Endothelial cell of umbilical vein (primary cell): ENCODE data around the gene CAND2. TPM values are rescaled to one million over a fixed set of nuclear protein-coding genes. Genes with fewer than 3 reads are reported as not detected.
"Not testable (repeated sequence)": the region's sequence is repeated elsewhere in the genome, so short reads cannot be mapped to it uniquely, and the experiment has no call there.

Experiments
- BruUV-seq: library from RNA; stranded (reverse); fragments of 400-500 nt; replicated peaks from 2 replicates; lab custom pipeline; 2021; lab: Mats Ljungman, UMichigan
- CTCF ChIA-PET: fragments of 300-600, 350-600 bp; sonication (Branson Sonifier 250); formaldehyde crosslinking; loops from one replicate; lab custom pipeline; 2021; ENCODE audit warnings: antibody characterized with exemption, inconsistent platforms; lab: Charles Lee
- POLR2A ChIA-PET: fragments of 300-600, 350-600 bp; sonication (Branson Sonifier 250); formaldehyde crosslinking; loops from one replicate; lab custom pipeline; 2021; ENCODE audit warnings: antibody characterized with exemption, inconsistent platforms; lab: Charles Lee
- DNase-seq: peaks from one replicate; pipeline ENCODE4 v3.0.0-alpha.2; 2011; ENCODE audit warnings: low read depth, low spot score
- FAIRE-seq: peaks from 2 replicates; lab custom pipeline; 2011; peaks lifted over from hg19 to GRCh38; lab: Jason Lieb, UNC
- H2AFZ ChIP-seq: 2 replicates; pipeline ENCODE4 v1.6.0; 2012; ENCODE audit warnings: low read depth, low read length, control low read depth, inconsistent platforms
- H3K27ac ChIP-seq: 2 replicates; pipeline ENCODE4 v1.5.1; 2011; ENCODE audit warnings: low read depth, mild to moderate bottlenecking, control low read depth, low read length, moderate library complexity; ENCODE audit not compliant: insufficient read depth
- H3K27me3 ChIP-seq, 2 experiments: 2 replicates each; pipeline versions ENCODE4 v1.6.0 to v1.6.1; 2011; ENCODE audit warnings: low read length in 2 of 2, mixed read lengths in 1 of 2; ENCODE audit not compliant: control insufficient read depth in 2 of 2, insufficient read depth in 2 of 2
- H3K36me3 ChIP-seq, 2 experiments: 2 replicates in 1 of 2; 3 replicates in 1 of 2; pipeline ENCODE4 v1.5.1; 2011; ENCODE audit warnings: low read length in 2 of 2, mild to moderate bottlenecking in 1 of 2, moderate library complexity in 1 of 2; ENCODE audit not compliant: control insufficient read depth in 2 of 2, insufficient read depth in 2 of 2; ENCODE audit errors: extremely low read depth in 1 of 2
- H3K4me1 ChIP-seq: 3 replicates; pipeline ENCODE4 v1.5.1; 2011; ENCODE audit warnings: mild to moderate bottlenecking, low read length; ENCODE audit not compliant: control insufficient read depth, insufficient read depth; ENCODE audit errors: extremely low read depth
- H3K4me2 ChIP-seq: 2 replicates; pipeline ENCODE4 v1.6.1; 2011; ENCODE audit warnings: low read length, control low read depth, mixed read lengths; ENCODE audit not compliant: insufficient read depth
- H3K4me3 ChIP-seq, 3 experiments: fragments of 200-600 bp in 1 of 3; sonication (generic), shearing (Covaris generic) in 1 of 3; replicated peaks in 1 of 3; 2 replicates each; pipeline ENCODE4 v1.5.1; 2011 to 2016; ENCODE audit warnings: control low read depth in 3 of 3, low read length in 3 of 3, mild to moderate bottlenecking in 2 of 3, inconsistent platforms in 1 of 3, low read depth in 1 of 3, moderate library complexity in 1 of 3; ENCODE audit not compliant: insufficient read depth in 1 of 3
- H3K79me2 ChIP-seq: 2 replicates; pipeline ENCODE4 v1.6.0; 2012; ENCODE audit warnings: low read length, inconsistent platforms; ENCODE audit not compliant: control insufficient read depth, insufficient read depth
- H3K9ac ChIP-seq: replicated peaks from 2 replicates; pipeline ENCODE3; 2011; ENCODE audit warnings: low read length, control low read depth; ENCODE audit not compliant: insufficient read depth; ENCODE audit errors: extremely low read depth
- H3K9me1 ChIP-seq: replicated peaks from 3 replicates; pipeline ENCODE4 v1.6.0; 2011; ENCODE audit warnings: mild to moderate bottlenecking, low read length; ENCODE audit not compliant: control insufficient read depth, insufficient read depth; ENCODE audit errors: extremely low read depth
- H3K9me3 ChIP-seq: replicated peaks from 2 replicates; pipeline ENCODE4 v1.5.1; 2012; ENCODE audit warnings: low read length, inconsistent platforms; ENCODE audit not compliant: control insufficient read depth, insufficient read depth
- H4K20me1 ChIP-seq: replicated peaks from 2 replicates; pipeline ENCODE3; 2011; ENCODE audit warnings: mild to moderate bottlenecking, low read length; ENCODE audit not compliant: control insufficient read depth, insufficient read depth; ENCODE audit errors: extremely low read depth
- CTCF ChIP-seq, 2 donors: IDR thresholded peaks; 1 replicate in 1 of 2; 2 replicates in 1 of 2; pipeline ENCODE4 v1.5.1; 2011; ENCODE audit warnings: low read length in 2 of 2, mild to moderate bottlenecking in 2 of 2, moderate library complexity in 2 of 2, control low read depth in 1 of 2, inconsistent platforms in 1 of 2, low read depth in 1 of 2; ENCODE audit not compliant: insufficient read depth in 1 of 2; ENCODE audit errors: extremely low read depth in 1 of 2
- FOS ChIP-seq: IDR thresholded peaks from 2 replicates; pipeline ENCODE4 v1.6.1; 2011; ENCODE audit warnings: mild to moderate bottlenecking, low read length, moderate library complexity, borderline replicate concordance; ENCODE audit not compliant: insufficient read depth
- GATA2 ChIP-seq: IDR thresholded peaks from 2 replicates; pipeline ENCODE4 v1.7.0; 2011; ENCODE audit warnings: low read depth, mild to moderate bottlenecking, moderate library complexity, mixed read lengths, low read length; ENCODE audit not compliant: insufficient read length, insufficient read depth
- JUN ChIP-seq: IDR thresholded peaks from 2 replicates; pipeline ENCODE4 v1.6.1; 2011; ENCODE audit warnings: borderline replicate concordance, low read depth; ENCODE audit not compliant: insufficient read length, insufficient read depth
- dilution Hi-C: fragments of 300-500 bp; cut with MboI; formaldehyde crosslinking; loops from one replicate; pipeline ENCODE4 v1.15.0; 2019; ENCODE audit warnings: low sequenced_read_pairs; ENCODE audit not compliant: extremely low pct_ligation_motif_present
- intact Hi-C: fragments of 100-400 bp; cut with micrococcal nuclease; formaldehyde crosslinking; loops from one replicate; pipeline ENCODE4 v1.10.0; 2022
- polyA plus RNA-seq, 4 experiments: library from polyadenylated mRNA; depleted of rRNA in 3 of 4; stranded (reverse) in 3 of 4; unstranded in 1 of 4; fragments of >200 nt; gene quantifications; 2 replicates each; pipeline versions ENCODE4 v1.2.1 to v1.2.3, GENCODE V29; 2011 to 2012; ENCODE audit warnings: missing spikeins in 1 of 4
- total RNA-seq: library from RNA; stranded (reverse); gene quantifications from 2 replicates; pipeline ENCODE4 v1.2.3, GENCODE V29; 2021

The CAND2 gene
- total and polyA plus RNA-seq, 2 donors (not counting 3 experiments of a cell fraction or from before 2014, with no cell fraction given), result 7.1 to 11.0 TPM

GRCh38 chr3:12775226-12775625 is 21.3 kb upstream of the CAND2 start:
- intact Hi-C loops, result no loop called here
- no TSS peak for BruUV-seq
- dilution Hi-C loops, result no loop called here
- Histone ChIP-seq H3K9me1 (no peaks in the 10 kb centered on the region), H3K9ac (no peak overlapping the region), H3K4me1 (peaks cover 8% of the 10 kb centered on the region), H2AFZ (no peak overlapping the region), H3K4me3 (no peak overlapping the region), H3K27ac (no peak overlapping the region), H3K79me2 (no peaks in the 10 kb centered on the region), H3K9me3 (no peaks in the 10 kb centered on the region), H4K20me1 (no peaks in the 10 kb centered on the region), H3K36me3 (no peaks in the 10 kb centered on the region), H3K4me2 (no peak overlapping the region), H3K27me3 (peaks cover 3 to 7% of the 10 kb centered on the region in 2 experiments)
- no peak for DNase-seq
- ChIA-PET CTCF (no interaction called here), POLR2A (no interaction called here)
- no peak for TF ChIP-seq JUN
- no peak for TF ChIP-seq CTCF (IDR thresholded peaks at IDR 0.05; ENCODE audit: extremely low read depth in 1 of 2, insufficient read depth in 1 of 2, low read depth in 1 of 2, low read length in 2 of 2)
- no peak for TF ChIP-seq FOS
- TF ChIP-seq GATA2, result no peak
- no peak for FAIRE-seq

GRCh38 chr3:12775970-12776369 is 20.5 kb upstream of the CAND2 start:
- H3K9ac ChIP-seq, H2AFZ ChIP-seq, H3K36me3 ChIP-seq, H3K4me2 ChIP-seq, BruUV-seq, H4K20me1 ChIP-seq, H3K4me1 ChIP-seq, DNase-seq, intact Hi-C loops, H3K27me3 ChIP-seq, H3K27ac ChIP-seq, CTCF ChIA-PET, H3K4me3 ChIP-seq, POLR2A ChIA-PET, dilution Hi-C loops, H3K79me2 ChIP-seq, H3K9me3 ChIP-seq, H3K9me1 ChIP-seq, FAIRE-seq: not testable (repeated sequence)
